ENCODE data around the gene MYO1D.

DNA sequence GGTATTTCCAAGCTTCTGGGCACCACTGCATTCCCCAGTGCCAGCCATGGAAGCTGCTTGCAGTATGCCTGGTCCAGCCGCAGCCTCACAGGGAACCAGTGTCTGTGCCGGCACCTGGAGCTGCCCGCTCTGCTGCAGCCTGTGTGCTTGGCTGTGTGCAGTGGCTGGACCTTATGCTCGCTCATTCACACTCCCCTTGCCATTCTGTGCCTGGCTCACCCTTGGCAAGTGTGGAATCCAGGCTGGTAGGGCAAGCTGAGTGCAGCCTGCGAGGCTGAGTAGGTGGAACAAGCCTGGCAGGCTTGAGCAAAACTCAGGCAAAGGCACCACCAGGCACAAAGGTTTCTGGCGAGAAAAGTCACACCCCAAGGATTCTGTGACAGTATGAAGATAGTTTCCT is 144.0 kb downstream of the MYO1D start:
- TF ChIP-seq EP300 (IDR thresholded peaks at IDR 0.05; ENCODE audit: borderline replicate concordance): no peak
- no peak for TF ChIP-seq TEAD4 (IDR thresholded peaks at IDR 0.05)
- no peak for TF ChIP-seq RAD21 (IDR thresholded peaks at IDR 0.05; ENCODE audit: low read depth)
- TF ChIP-seq, protein P1, sequence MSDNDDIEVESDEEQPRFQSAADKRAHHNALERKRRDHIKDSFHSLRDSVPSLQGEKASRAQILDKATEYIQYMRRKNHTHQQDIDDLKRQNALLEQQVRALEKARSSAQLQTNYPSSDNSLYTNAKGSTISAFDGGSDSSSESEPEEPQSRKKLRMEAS (IDR thresholded peaks at IDR 0.05): no peak
- no peak for TF ChIP-seq CREB1 (IDR thresholded peaks at IDR 0.05; ENCODE audit: low read depth)
- TF ChIP-seq FOXM1 (IDR thresholded peaks at IDR 0.05; ENCODE audit: borderline replicate concordance, low read depth): no peak
- no peak for TF ChIP-seq ZBTB7A (IDR thresholded peaks at IDR 0.05; ENCODE audit: low read depth)
- no peak for TF ChIP-seq TAF1 (IDR thresholded peaks at IDR 0.05; ENCODE audit: low read depth)
- TF ChIP-seq, protein P2, sequence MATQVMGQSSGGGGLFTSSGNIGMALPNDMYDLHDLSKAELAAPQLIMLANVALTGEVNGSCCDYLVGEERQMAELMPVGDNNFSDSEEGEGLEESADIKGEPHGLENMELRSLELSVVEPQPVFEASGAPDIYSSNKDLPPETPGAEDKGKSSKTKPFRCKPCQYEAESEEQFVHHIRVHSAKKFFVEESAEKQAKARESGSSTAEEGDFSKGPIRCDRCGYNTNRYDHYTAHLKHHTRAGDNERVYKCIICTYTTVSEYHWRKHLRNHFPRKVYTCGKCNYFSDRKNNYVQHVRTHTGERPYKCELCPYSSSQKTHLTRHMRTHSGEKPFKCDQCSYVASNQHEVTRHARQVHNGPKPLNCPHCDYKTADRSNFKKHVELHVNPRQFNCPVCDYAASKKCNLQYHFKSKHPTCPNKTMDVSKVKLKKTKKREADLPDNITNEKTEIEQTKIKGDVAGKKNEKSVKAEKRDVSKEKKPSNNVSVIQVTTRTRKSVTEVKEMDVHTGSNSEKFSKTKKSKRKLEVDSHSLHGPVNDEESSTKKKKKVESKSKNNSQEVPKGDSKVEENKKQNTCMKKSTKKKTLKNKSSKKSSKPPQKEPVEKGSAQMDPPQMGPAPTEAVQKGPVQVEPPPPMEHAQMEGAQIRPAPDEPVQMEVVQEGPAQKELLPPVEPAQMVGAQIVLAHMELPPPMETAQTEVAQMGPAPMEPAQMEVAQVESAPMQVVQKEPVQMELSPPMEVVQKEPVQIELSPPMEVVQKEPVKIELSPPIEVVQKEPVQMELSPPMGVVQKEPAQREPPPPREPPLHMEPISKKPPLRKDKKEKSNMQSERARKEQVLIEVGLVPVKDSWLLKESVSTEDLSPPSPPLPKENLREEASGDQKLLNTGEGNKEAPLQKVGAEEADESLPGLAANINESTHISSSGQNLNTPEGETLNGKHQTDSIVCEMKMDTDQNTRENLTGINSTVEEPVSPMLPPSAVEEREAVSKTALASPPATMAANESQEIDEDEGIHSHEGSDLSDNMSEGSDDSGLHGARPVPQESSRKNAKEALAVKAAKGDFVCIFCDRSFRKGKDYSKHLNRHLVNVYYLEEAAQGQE (IDR thresholded peaks at IDR 0.05; ENCODE audit: low read depth): no peak
- TF ChIP-seq YY1 (IDR thresholded peaks at IDR 0.05; ENCODE audit: low read depth): no peak
- no peak for TF ChIP-seq CEBPB (IDR thresholded peaks at IDR 0.05)
- TF ChIP-seq TCF12 (IDR thresholded peaks at IDR 0.05; ENCODE audit: low read depth): no peak

All from Ishikawa (cell line).